Medulla oblongata (tissue), 1 donor: ENCODE measurements around the gene ABCA3.
"Not testable (repeated sequence)": the region's sequence is repeated elsewhere in the genome, so short reads cannot be mapped to it uniquely, and the experiment has no call there.

Source experiments
- DNase-seq: peaks from one replicate; pipeline ENCODE4 v3.0.0-alpha.2; 2015; ENCODE audit errors: extremely low spot score

Gene ABCA3

DNA sequence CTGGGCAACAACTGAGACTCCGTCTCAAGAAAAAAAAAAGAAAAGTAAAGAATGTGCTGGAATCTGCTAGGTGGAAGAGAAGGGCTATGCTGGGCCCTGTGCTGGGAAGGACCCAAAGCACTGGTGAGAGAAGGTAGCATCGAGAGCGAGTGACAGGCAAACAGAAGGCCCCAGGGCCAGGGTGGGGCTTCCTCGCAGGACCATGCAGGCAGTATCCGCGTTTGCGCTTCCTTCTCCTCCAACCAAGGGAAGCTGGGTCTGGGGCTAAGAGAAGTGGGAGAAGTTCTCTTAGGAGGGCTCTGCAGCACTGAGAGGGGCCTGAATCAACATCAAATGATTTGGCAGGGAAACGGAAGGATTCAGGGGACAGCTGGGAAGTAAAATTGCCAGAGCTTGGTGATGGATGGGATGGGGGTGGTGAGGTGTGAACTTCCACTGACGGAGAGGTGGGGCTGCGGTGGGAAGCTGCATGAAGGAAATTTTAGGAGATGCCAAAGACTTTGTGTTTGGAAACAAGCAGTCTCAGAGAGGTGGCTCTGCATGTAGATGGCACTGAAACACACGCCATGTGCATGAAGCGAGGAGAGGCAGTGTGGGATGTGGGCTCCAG lies 83.9 kb downstream of the ABCA3 start:
- no peak for DNase-seq

- DNase-seq: no peak
Measured at GRCh38 chr16:2253293-2253692, 87.2 kb downstream of the ABCA3 start.

DNA sequence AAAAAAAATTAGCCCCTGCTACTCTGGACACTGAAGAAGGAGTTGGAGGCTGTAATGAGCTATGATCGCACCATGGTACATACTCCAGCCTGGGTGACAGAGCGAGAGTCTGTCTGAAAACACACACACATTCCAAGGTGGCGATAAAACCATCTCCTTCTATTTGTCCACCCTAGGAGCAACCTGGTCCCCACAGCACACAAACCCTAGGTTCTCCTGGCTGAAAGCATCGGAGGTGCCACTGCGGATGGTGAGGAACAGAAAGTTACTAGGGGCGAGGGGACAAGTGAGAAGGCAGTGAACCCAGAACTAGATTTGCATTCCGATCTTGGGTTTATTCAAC lies 87.8 kb downstream of the ABCA3 start:
- DNase-seq: no peak

- peak; percentile 96 for DNase-seq
Measured at GRCh38 chr16:2251296-2252111, 89.0 kb downstream of the ABCA3 start, which contains the start of gene ECI1. Gene ECI1 (minus strand): TSS chr16:2251587. CDS start chr16:2251566, 21 bp downstream.

DNA sequence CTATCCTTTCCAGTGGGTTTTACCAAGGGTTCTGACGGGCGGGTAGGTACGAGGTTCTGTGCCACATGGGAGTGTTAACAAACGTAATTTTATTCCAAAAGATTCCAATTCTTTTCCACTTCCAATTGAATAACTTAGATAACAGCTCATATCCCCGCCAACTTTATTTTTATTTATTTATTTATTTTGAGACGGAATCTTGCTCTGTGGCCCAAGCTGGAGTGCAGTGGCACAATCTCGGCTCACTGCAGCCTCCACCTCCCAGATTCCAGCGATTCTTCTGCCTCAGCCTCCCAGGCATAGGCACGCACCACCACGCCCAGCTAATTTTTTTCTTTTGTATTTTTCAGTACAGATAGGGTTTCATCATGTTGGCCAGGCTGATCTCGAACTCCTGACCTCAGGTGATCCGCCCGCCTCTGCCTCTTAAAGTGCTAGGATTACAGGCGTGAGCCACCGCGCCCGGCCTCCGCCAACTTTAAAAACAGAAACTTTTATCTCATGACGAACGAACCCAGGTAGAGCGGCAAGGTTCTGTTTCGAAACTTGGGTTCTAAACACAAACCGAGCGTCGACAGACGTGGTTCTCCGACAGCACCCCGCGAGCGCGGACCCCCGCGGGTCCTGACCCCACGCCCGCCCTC lies 89.8 kb downstream of the ABCA3 start:
- no peak for DNase-seq

GRCh38 chr16:2246301-2246885 lies 94.1 kb downstream of the ABCA3 start:
- DNase-seq: no peak

DNA sequence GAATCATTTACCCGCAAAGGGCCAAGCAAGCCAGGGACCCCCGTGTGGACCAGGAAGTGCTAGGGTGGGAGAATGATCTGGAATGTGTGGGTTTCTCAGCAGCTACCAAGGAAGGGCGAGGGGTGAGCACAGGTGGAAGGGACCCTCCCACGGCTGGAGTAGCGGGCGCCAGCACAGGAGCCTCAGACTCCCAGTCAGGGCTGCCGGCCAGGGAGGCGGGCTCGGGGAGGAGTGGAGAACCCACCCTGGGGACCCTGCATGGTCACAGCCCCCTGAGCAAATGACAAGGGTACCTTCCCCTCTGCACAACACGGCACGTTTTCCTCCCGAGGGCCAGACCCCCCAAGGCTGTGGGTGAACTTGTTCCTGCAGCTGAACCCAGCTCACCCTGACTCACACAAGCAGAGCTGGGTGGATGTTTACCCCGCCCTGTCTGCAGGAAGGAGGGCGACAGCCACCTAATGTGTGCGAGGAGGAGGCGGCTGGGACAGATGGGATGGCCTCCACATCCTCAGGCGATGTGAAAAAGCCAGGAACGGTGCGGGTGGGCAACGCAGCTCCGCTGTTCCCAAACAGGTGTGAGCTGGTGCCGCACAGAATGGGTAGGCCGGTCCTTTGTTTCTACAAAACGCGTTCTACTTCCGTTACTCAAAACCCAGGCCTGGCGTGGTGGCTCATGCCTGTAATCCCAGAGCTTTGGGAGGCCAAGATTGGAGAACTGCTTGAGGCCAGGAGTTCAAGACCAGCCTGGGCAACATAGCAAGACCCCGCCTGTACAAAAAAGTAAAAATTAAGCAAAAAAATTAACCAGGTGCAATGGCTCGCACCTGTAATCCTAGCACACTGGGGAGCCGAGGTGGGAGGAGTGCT lies 95.4 kb downstream of the ABCA3 start:
- no peak for DNase-seq

GRCh38 chr16:2244301-2244700 lies 96.2 kb downstream of the ABCA3 start:
- no peak for DNase-seq

DNA sequence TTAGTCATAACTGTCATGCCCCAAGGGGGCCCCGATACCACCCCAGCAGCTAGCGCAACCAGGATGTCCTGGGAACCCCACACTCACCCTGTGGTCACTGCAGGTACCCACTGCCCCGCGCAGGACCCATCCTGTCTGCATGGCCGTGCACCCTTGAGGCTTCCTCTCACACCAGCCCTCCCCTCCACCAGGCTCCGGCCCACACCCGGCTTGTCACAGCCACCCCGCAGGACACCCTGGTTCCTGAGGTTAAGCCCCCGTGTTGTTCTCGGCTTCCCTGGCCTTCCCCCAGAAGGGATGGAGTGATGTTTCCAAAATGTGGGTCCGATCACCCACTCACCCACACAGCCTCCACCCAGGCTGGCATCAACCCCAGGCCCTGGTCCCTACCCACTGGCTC lies 96.7 kb downstream of the ABCA3 start:
- no peak for DNase-seq

- DNase-seq: no peak
Measured at GRCh38 chr16:2243031-2243528, 97.4 kb downstream of the ABCA3 start.

GRCh38 chr16:2242598-2242997 lies 97.9 kb downstream of the ABCA3 start:
- no peak for DNase-seq

- DNase-seq: not testable (repeated sequence)
Measured at GRCh38 chr16:2240331-2240730, 100.2 kb downstream of the ABCA3 start.

- no peak for DNase-seq
Measured at GRCh38 chr16:2238838-2239675, 101.5 kb downstream of the ABCA3 start.

DNA sequence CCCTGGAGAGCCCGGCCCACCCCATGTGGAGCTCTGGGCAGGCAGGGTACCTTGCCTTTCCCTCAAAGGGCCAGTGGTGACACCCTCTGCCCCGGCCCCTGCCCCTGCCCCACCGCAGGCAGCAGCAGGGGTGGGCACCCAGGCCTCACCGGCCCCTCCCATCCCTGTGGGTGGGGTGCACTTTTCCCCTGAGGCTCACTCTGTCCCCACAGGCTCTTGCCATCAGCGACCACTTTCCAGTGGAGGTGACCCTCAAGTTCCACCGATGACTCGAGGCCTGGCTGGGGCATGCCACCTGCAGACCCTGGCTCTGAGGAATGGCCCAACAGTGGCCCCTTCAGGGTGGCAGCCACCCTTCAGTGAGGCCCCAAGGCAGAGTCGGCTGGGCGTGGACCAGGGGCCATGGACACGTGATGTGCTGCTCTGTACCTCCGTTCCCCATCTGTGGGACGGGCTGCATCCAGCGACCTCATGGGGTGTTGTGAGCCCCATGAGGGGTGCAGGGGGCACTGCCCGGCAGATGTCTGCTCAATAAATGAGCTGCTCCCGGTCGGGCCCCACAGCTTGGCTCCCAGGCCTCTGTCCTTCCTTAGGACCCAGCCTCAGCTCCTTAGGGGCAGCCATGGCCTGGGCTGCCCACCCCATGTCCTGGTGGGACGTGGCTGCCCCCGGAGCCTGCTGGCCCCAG lies 102.2 kb downstream of the ABCA3 start:
- DNase-seq: no peak

GRCh38 chr16:2237493-2238149 lies 102.9 kb downstream of the ABCA3 start:
- no peak for DNase-seq

DNA sequence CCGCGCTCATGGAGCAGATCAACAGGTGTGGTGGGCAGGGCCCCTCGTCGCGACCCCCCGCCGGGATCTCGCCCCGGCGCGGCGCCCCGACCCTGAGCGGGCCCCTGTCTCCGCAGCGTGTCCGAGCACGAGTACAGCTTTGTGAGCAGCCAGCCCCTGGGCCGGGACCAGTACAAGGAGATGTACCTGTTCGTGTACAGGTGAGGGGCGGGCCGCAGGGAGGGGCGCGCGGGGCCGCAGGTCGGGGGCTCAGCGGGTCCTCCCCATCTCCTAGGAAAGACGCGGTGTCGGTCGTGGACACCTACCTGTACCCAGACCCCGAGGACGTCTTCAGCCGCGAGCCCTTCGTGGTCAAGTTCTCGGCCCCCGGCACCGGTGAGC lies 103.4 kb downstream of the ABCA3 start:
- DNase-seq: no peak

- no peak for DNase-seq
Measured at GRCh38 chr16:2236337-2237101, 104.0 kb downstream of the ABCA3 start, which contains the start of gene DNASE1L2. Gene DNASE1L2 (plus strand): TSS chr16:2236444. CDS start chr16:2236817, 373 bp downstream.

DNA sequence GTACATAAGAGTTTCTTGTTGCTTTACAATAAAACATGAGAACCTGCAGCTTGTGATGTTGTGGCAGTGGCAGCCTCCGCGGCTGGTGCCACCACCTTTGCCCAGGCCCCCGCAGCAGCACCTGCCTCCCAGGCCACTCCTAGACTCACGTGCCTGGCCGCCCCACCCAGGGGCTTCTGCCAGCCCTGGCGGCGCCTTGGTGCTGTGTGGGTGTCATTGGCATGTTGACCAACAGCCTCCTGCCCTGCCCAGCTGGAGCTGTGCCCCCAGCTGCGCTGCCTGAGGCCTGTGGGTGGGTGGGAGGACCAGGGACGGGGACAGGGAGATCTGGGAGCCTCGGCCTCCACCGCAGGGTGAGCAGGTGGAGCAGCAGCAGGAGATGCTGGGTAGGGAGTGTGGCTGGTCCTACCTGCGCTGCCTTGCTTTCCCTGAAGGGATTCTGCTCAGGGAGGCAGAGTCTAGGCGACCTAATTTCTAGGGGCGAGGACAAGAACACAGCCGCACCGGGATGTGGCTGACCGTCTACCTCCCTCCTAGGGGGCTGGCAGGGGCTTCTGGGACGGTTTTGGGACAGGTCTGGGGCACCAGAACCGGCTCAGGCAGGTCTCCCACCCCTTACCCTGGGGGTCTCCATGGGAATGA lies 104.7 kb downstream of the ABCA3 start:
- DNase-seq: no peak
